GM21717 (cell line): ENCODE data around the gene POTEJ.
"Not testable (repeated sequence)": the region's sequence is repeated elsewhere in the genome, so short reads cannot be mapped to it uniquely, and the experiment has no call there.

ENCODE experiments used
- ATAC-seq: cut with Tn5 transposase; IDR thresholded peaks from one replicate; pipeline ENCODE4 v1.9.1; 2021; ENCODE audit warnings: mild to moderate bottlenecking, moderate library complexity; ENCODE audit not compliant: unreplicated experiment

POTEJ gene

DNA sequence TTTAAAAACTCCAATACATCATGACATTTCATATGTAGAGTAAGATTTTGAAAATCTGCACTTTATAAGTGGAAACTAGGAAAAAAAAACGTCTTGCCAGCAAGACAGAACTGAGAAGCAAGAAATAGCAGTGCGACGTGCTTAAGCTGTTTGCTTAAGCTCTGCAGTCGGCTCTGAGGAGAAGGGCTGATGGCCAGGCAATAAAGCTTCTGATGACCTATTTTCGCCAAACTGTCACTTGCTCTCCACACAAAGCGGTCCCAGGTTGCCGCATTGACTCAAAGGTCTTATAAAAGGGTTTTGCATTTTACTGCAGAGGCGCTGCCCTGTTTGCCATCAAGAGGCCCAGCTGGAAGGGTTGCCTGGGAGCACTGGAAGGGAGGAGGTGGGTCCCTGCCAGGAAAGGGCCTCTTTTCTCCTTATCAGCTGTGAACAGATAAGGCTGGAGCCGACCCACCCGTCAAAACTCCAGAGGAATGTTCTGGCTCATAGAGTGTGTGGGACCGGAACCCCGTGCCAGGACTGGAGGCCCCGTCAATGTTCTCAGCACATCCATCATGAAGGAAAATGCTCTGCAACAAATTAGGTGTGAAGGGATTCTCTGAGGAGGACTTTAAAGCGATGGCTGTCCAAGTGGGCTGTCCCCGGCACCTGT, 9.5 kb upstream of the POTEJ start:
- ATAC-seq, result not testable (repeated sequence)

DNA sequence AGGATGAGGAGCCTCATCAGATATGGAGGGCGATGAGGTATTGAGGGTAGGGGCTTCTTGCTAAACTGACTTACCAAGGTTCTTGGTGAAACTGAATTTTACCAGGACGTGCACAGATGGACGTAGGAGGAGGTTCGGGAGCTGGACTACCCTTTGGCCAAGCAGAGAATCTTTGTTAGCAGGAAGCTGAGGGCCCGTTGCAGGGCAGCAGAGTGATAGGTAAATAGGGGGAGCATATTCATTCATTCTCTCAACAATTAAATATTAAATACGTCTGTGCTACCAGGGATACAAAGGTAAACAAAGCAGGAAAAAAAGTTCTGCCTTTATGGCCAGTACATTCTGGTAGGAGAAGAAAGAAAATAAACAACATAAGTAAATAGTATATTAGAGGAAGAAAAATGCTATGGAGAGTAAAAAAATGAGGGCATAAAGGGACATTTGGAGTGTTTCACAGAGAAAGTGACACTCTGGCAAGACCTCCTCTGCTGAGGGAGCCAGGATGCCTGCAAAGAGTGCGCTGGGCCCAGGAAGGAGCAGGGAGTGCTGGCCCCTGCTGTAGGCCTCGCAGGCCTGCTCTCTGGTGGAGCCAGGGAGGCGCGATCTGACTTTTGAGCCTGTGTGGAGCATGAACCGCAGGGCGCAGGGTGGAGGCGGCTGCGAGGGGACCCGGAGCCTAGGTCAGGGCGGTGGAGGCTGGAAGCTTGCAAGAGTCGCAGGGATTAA, 2.8 kb upstream of the POTEJ start:
- not testable (repeated sequence) for ATAC-seq

DNA sequence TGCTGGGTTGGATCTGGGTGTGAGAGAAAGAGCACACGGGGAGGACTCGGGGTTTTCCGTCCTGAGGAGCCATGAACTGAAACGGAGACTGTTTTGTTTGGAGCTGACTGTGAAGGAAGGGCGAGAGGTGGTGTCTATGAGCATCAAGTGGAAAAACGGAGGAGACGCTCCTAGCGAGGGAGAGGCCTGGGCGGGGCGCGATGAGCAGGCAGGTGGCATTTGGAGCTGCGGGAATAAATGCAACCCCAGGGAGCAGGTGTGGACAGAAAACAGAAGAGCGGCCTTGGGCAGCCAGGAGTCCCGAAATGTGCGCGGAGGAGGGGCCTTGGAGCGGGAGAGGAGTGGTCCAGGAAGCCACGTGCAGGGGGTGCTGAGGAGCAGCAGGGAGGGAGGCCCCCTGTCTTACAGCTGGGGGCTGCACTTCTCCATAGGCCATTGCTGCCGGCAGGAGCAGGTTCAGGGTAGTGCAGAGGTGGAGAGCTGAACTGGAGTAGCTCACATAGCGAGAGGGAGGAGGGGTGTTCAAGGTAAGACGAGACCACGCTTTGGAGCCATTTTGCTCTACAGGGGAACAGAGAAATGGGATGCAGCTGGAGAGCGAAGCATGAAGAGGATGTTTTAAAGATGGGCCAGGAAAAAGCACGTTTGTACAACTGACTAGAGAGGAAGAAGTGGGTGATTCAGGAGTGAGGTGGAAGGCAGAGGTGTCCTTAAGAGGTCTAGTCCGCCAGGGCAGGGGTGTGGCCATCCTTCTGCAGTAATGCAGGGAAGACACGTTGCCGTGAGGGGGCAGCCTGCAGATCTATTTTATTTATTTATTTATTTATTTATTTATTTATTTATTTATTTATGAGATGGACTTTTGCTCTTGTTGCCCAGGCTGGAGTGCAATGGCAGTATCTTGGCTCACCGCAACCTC, 2.0 kb upstream of the POTEJ start:
- not testable (repeated sequence) for ATAC-seq

DNA sequence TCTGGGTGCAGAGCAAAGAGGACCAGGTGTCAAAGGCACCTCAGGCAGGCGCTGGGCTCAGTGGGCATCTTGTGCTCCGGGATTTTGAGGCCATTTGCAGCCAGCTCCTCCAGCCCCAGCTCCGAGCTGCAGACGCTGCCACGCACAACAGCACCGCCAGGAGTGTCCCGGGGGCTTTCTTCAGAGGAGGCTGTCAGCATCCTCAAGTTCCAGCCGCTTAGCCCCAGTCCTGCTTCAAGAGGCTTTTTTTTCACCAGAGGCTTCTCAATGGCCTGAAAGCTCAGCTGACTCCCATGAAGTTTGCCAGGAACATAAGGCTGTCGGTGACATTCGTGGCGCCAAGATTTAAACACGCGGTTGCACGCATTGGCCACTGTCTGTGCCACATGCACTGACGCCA, 754 bp upstream of the POTEJ start:
- ATAC-seq, result not testable (repeated sequence)

DNA sequence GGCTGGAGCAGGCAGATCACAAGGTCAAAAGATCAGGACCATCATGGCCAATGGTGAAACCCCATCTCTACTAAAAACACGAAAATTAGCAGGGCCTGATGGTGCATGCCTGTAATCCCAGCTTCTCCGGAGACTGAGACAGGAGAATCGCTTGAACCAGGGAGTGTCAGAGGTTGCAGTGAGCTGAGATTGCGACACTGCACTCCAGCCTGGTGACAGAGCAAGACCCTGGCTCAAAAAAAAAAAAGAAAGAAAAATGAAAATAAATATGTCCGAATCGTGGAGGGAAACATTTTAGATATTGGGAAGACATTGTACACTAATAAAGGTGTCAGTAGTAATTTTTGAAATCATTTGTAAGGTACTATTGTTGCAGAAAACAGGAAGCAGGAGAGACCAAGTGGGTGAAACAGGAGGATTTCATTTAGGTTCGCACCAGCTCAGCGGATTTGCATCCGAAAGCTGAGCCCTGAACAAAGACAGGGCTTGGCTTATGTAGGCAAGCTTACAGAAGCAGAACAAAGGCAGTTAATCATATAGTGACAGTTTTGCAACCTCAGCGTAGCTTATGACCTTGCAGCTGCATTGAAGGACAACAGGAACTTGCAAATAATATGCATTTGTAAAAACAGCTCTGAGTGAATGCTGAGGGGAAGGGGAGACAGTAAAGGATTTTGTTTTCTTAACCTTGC, 17.7 kb downstream of the POTEJ start:
- ATAC-seq, result not testable (repeated sequence)

DNA sequence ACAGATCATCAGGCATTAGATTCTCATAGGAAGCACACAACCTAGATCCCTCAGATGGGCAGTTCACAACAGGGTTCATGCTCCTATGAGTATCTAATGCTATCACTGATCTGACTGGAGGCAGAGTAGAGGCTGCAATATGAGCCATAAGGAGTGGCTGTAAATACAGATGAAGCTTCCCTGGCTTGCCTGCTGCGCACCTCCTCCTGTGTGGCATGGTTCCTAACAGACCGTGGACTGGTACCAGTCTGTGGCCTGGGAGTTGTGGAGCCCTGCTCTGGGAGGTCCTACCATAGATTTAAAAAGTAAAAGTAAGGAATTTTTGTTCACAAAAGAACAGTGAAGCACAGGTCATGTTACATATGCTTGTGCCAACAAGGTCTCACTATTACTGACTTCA, 27.7 kb downstream of the POTEJ start:
- ATAC-seq, result not testable (repeated sequence)

DNA sequence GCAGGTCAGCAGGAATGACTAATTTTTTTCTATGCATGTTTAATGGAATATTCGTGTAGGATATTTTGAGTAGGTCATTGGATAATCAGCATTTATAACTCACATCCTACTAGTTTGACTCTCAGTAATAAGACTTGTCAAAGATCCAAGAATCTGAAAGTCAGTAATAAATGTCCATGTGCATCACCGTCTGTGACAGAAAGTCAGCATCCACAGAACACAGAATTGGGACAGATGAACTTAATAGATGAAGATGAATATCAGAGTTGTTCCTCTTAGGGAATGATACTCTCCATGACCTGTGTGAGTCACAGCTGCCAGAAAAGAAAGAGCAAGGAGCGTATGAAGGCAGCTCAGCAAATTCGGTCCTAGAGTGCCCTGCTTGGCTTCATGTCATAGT, 30.4 kb downstream of the POTEJ start:
- ATAC-seq, result not testable (repeated sequence)

DNA sequence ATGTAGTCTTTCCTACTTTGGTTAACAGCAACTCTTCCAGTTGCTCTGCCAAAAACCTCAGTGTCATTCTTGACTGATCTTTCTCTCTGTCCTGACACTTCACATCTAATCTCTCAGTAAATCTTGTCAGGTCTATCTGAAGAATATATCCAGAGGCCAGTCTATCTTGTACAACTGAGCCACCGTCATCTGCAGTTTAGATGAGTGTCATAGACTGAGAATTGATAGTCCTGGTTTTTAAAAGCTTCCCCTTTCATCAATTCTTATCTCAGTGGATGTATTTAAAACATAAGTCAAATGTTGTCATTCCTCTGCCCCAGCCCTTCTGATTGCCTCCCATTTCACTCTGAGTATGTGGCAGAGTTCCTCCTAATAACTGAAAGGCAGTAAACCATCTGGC, 38.0 kb downstream of the POTEJ start:
- not testable (repeated sequence) for ATAC-seq

DNA sequence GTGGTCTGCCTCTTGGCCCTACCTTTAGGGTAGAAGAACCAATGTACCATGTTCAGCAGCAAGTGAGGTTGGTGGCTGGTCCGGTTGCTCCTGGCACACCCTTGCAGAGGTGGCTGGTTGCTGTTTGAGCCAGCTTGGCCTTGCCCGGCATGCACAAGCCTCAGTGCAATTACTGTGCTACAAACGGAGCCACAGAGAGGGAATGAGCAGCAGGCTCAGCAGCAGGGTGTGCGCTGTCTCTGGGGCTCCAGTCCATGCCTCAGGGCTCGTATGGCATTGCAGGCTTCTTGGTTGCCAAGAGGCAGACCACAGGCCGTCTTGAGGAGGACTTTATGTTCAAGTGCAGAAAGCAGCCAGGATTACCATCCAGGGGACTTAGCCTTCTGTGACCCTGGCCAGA, 53.3 kb downstream of the POTEJ start:
- ATAC-seq, result not testable (repeated sequence)

DNA sequence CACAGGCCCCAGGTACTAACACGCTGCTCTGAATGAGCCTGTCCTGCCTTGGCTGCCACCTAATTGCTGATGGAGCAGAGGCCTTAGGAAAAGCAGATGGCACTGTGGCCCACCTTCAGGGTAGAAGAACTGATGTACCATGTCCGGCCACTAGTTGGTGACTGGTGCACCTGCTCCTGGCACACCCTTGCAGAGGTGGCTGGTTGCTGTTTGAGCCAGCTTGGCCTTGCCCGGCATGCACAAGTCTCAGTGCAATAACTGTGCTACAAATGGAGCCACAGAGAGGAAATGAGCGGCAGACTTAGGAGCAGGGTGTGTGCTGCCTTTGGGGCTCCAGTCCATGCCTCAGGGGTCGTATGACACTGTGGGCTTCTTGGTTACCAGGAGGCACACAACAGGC, 54.4 kb downstream of the POTEJ start:
- not testable (repeated sequence) for ATAC-seq

DNA sequence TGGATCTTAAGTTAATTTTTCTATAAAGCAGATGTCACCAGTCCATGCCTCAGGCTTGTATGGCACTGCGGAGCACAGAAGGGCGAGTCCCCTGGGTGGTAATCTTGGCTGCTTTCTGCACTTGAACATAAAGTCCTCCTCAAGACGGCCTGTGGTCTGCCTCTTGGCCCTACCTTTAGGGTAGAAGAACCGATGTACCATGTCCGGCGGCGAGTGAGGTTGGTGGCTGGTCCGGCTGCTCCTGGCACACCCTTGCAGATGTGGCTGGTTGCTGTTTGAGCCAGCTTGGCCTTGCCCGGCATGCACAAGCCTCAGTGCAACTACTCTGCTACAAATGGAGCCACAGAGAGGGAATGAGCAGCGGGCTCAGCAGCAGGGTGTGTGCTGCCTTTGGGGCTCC, 56.3 kb downstream of the POTEJ start:
- not testable (repeated sequence) for ATAC-seq

DNA sequence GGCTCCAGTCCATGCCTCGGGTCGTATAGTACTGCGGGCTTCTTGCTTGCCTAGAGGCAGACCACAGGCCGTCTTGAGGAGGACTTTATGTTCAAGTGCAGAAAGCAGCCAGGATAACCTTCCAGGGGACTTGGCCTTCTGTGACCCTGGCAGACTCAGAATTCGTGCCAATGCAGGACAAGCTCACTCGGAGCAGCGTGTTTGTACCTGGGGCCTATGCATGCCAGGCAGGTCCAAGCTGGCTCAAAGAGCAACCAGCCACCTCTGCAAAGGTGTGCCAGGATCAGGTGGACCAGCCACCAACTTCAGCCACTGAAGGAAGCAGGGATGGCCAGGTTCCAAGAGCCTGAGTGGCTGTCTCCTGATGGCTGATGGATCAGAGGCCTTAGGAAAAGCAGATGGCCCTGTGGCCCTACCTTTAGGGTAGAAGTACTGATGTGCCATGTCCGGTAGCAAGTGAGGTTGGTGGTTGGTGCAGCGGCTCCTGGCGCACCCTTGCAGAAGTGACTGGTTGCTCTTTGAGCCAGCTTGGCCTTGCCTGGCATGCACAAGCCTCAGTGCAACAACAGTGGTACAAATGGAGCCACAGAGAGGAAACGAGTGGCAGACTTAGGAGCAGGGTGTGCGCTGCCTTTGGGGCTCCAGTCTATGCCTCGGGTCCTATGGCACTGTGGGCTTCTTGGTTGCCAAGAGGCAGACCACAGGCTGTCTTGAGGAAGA, 58.9 kb downstream of the POTEJ start:
- not testable (repeated sequence) for ATAC-seq

DNA sequence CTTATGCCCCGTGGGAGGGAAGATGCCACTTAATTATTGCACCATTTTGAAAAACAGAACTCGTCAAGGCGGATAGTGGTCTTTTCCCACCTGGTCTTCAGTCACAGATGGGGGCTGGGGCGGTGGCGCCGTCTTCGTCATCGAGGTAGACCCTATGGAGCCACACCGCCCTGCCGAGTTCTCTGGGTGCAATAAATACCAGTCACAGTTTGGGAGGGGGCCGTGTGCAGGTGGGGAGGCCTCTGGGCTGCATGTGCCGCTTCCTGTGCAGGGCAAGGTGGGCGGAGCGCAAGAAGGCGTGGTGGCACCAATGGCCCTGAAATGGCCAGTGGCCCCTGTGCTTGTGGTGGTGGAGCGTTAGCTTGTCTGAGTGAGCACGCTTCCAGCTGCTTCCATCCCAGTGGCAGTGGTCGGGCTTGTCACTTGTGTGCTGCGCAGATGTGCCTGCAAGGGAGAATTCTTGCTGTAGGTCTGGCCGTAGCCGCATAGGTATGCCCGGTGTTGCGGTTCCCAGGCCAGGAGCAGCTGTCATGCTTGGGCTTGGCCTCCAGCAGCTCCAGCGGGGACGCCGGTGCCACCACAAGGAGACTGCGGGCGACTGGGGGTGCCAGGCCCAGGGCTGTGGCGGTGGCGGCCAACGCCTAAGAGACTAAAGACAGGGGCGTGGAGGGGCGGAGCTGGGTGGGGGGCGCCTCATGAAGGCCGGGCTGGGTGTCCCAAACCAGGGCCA, 81.0 kb downstream of the POTEJ start:
- not testable (repeated sequence) for ATAC-seq

DNA sequence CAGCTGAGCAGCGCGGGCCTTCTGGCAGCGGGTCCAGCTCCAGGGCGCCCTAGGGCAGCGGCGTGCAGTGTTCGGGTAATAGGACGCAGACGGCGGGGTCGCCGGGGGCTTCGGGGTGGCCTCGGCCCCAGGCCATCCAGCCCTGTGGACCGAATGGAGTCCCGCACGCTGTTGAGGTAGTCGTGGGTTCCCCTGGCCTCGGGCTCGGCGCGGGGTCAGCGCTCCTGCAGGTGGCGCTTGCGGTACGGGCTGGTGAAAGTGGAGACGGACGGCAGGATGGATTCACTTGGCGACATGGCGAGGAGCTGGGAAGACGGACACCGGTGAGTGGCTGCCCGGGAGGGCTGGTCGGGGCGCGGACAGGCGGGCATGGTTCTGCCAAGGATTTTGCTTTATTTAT, 82.2 kb downstream of the POTEJ start:
- ATAC-seq, result not testable (repeated sequence)

DNA sequence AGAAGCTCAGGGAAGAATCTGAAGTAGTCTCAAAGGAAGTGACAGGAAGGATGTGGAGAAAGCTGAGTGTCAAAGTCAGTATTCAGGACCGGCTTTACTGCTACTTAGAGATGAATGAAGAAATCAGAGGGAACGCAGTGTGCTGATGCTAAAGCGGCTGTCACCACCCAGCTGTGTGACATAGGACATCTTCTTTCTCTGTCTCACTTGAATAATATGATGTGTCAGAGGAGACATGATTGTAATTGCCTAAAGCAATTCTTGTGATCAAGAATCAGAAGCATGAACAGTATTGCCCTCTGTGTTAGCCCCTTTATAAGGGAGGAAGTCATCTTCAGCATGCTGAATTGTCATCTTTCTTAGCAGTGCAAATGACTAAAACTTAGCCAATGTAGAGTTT, 92.0 kb downstream of the POTEJ start:
- ATAC-seq, result not testable (repeated sequence)
